Ovary (tissue), 9 donors: Measurements from ENCODE around the gene NEK11. TPM values are rescaled to one million over a fixed set of nuclear protein-coding genes. Genes with fewer than 3 reads are reported as not detected.

Source experiments
- DNase-seq, 5 donors: peaks; one replicate each; pipeline ENCODE4 v3.0.0-alpha.2; 2019 to 2020
- H3K27ac ChIP-seq, 2 donors: fragments of 200-600 bp; one replicate each; pipeline versions ENCODE4 v1.5.1 to v1.8.0; 2019 to 2022
- H3K27me3 ChIP-seq: fragments of 200-600 bp; one replicate; pipeline ENCODE4 v1.8.0; 2022
- H3K36me3 ChIP-seq: fragments of 200-600 bp; sonication (generic); one replicate; pipeline ENCODE4 v1.5.1; 2019
- H3K4me1 ChIP-seq: one replicate; pipeline ENCODE4 v1.8.1; 2013; ENCODE audit warnings: mild to moderate bottlenecking, moderate library complexity; ENCODE audit not compliant: insufficient read depth
- H3K4me3 ChIP-seq: fragments of 200-600 bp; sonication (generic); one replicate; pipeline ENCODE4 v1.5.1; 2017
- H3K9me3 ChIP-seq, 2 donors: fragments of 200-600 bp in 1 of 2; sonication (generic) in 1 of 2; one replicate each; pipeline versions ENCODE4 v1.5.1 to v1.8.1; 2013 to 2019; ENCODE audit warnings: mild to moderate bottlenecking in 1 of 2, moderate library complexity in 1 of 2
- EP300 ChIP-seq: sonication (generic); formaldehyde crosslinking; IDR thresholded peaks from one replicate; pipeline ENCODE4 v1.6.1; 2017; ENCODE audit warnings: antibody characterized with exemption
- POLR2A ChIP-seq: fragments of 450-650 bp; IDR thresholded peaks from one replicate; pipeline ENCODE4 v1.6.1; 2017; ENCODE audit warnings: antibody characterized with exemption, mild to moderate bottlenecking, moderate library complexity
- WGBS, 3 donors: extraction: QIAGEN DNeasy Blood & Tissue Kit in 1 of 3; methylation state at CpG; one replicate each; pipeline versions ENCODE4 v1.1.5 to v1.1.7; 2013 to 2017; 5-methylcytosine and 5-hydroxymethylcytosine counted together
- intact Hi-C, 4 donors: fragments of 100-400 bp; cut with DNase I; formaldehyde crosslinking; loops; one replicate each; pipeline versions ENCODE4 v1.11.0 to v1.15.1; 2022 to 2023
- polyA plus RNA-seq, 2 donors: library from polyadenylated mRNA; stranded (reverse); fragments of 200-250 nt in 1 of 2; fragments of 350-450 nt in 1 of 2; fragmentation: Illumina TruSeq in 1 of 2; extraction: RNeasy Lipid Tissue Mini Kit (QIAGEN cat#74804) in 1 of 2; gene quantifications; one replicate each; pipeline ENCODE4 v1.2.3, GENCODE V29; 2013 to 2014
- total RNA-seq, 7 donors: library from RNA; depleted of rRNA in 2 of 7; stranded (reverse); fragments of >200 nt in 2 of 7; fragmentation: NEBNext Ultra II Directional in 3 of 7; extraction: Animal tissue kit (Norgen Biotek cat#: 25700) in 3 of 7; gene quantifications; one replicate each; pipeline versions ENCODE4 v1.1.0 to v1.2.4, GENCODE V29; 2016 to 2023
- TF ChIP-seq, protein P1 (sequence below), 3 donors: fragments of 450-650 bp in 2 of 3; fragments of 200-600 bp in 1 of 3; IDR thresholded peaks; one replicate each; pipeline versions ENCODE4 v1.5.1 to v1.8.0; 2016 to 2022; ENCODE audit warnings: antibody characterized with exemption in 3 of 3, mild to moderate bottlenecking in 1 of 3
- donor health status: DM: no; HTN: no; CAD: no; lungs with moderate emphysema.
- donor health status: DM: no; HTN: no; CAD: no.
- donor health status: Bipolar disorder and iron deficiency.
- donor health status: DM: yes; HTN: yes; CAD: no.
- donor health status: DM: no; HTN: no; CAD: no.
- donor health status: DM: yes; HTN: yes; CAD: no.

NEK11 gene
- total and polyA plus RNA-seq, 9 donors: 4.9 to 37.3 (median 10.7) TPM

DNA sequence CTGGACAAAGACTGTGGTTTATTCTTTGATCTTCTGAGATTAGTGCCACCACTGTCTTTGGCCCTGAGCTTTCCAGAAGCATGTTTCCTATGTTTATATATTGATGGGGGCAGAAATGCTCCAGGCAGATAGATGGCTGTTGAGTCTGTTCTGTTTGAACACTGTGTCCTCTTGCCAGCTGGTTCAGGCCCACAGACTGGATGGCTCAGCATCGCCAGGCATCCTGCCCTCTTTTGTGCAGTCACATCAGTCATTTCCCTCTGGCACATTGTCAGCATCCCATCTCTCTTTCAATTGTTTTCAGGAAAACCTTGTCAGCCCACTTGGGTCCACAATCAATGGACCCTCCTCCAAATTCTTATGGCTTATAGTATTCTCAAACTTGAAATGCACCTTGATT lies 141.2 kb downstream of the NEK11 start:
- no peak for DNase-seq
- Histone ChIP-seq H3K27ac (no peak overlapping the region), H3K4me3 (no peak overlapping the region), H3K9me3 (no peaks in the 10 kb centered on the region), H3K4me1 (no peaks in the 10 kb centered on the region), H3K27me3 (no peaks in the 10 kb centered on the region), H3K36me3 (no peaks in the 10 kb centered on the region)
- 90 to 96% (median 92%) methylated on average over 1 of the region's 1 CpG for WGBS, 3 donors
- intact Hi-C loops: no loop called here
- no peak for TF ChIP-seq POLR2A
- no peak for TF ChIP-seq EP300
- TF ChIP-seq, protein P1, sequence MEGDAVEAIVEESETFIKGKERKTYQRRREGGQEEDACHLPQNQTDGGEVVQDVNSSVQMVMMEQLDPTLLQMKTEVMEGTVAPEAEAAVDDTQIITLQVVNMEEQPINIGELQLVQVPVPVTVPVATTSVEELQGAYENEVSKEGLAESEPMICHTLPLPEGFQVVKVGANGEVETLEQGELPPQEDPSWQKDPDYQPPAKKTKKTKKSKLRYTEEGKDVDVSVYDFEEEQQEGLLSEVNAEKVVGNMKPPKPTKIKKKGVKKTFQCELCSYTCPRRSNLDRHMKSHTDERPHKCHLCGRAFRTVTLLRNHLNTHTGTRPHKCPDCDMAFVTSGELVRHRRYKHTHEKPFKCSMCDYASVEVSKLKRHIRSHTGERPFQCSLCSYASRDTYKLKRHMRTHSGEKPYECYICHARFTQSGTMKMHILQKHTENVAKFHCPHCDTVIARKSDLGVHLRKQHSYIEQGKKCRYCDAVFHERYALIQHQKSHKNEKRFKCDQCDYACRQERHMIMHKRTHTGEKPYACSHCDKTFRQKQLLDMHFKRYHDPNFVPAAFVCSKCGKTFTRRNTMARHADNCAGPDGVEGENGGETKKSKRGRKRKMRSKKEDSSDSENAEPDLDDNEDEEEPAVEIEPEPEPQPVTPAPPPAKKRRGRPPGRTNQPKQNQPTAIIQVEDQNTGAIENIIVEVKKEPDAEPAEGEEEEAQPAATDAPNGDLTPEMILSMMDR (IDR thresholded peaks at IDR 0.05): no peak

DNA sequence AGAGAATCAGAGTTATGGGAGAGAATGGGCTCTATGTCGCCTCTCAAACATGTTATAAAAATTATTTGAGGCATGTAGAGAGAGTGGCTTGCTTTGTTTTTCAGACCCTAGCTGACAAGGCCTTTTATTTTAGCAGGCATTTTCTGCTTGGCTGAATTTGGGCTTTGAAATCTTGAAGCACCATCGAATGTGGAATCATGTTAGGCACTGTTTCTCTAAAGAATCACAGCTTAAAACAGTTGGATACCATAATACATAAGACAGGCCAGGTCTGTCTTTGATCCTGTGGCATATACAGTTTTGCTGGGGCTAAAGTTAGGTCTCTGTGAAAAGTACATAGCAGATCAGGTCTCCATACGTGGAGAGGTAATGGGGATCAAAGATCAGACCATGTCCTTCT lies 142.7 kb downstream of the NEK11 start:
- intact Hi-C loops: no loop called here
- no peak for DNase-seq
- Histone ChIP-seq H3K27me3 (no peaks in the 10 kb centered on the region), H3K27ac (no peak overlapping the region), H3K4me1 (no peaks in the 10 kb centered on the region), H3K9me3 (no peaks in the 10 kb centered on the region), H3K36me3 (no peaks in the 10 kb centered on the region), H3K4me3 (no peak overlapping the region)
- TF ChIP-seq POLR2A (no peak), EP300 (no peak)
- TF ChIP-seq, protein P1 (IDR thresholded peaks at IDR 0.05): no peak
- 88 to 94% (median 93%) methylated on average over 3 of the region's 3 CpGs for WGBS, 3 donors

DNA sequence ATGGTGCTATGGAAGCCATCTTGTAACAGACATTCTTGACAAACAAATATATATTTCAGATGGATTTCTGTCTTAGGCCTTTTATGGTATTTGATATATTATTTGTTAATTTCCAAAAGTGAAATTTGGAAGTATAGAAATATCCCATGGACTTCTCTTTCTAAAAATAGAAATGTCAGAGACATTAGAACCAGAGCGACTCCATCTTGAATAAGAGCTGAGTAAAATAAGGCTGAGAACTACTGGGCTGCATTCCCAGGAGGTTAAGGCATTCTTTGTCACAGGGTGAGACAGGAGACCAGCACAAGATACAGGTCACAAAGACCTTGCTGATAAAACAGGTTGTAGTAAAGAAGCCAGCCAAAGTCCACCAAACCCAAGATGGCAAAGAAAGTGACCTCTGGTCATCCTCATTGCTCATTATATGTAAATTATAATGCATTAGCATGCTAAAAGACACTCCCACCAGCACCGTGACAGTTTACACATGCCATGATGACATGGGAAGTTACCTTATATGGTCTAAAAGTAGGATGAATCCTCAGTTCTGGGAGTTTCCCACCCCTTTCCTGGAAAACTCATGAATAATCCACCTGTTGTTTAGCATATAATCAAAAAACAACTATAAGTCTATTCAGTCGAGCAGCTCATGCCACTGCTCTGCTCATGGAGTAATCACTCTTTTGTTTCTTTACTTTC lies 146.0 kb downstream of the NEK11 start:
- 76 to 81% (median 80%) methylated on average over 3 of the region's 3 CpGs for WGBS, 3 donors
- no peak overlapping the region for H3K27ac ChIP-seq
- TF ChIP-seq, protein P1 (IDR thresholded peaks at IDR 0.05): no peak
- TF ChIP-seq EP300: no peak
- no peak for TF ChIP-seq POLR2A
- H3K4me3 ChIP-seq: no peak overlapping the region
- no peak for DNase-seq
- no peaks in the 10 kb centered on the region for H3K4me1 ChIP-seq
- no peaks in the 10 kb centered on the region for H3K36me3 ChIP-seq
- no peaks in the 10 kb centered on the region for H3K9me3 ChIP-seq
- intact Hi-C loops: no loop called here
- H3K27me3 ChIP-seq: no peaks in the 10 kb centered on the region

DNA sequence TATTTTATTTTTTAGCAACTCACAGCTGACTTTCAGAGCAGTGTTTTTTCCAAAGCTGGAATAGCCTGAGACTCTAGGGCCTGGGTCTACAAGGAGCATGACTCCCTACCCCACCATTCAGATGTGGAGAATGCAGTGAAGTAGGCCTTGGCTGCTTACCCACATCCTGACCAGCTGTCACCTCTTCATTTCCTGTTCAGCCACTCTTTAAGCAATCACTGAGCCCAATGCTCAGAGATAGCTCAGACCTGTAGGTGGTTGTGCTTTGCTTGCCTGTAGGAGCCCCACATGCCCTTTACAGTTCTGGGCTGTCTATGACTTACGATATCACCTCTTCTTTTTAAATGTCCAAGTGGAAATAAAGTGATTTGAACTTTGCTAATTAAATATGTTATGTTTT lies 148.1 kb downstream of the NEK11 start:
- no peak for TF ChIP-seq EP300
- TF ChIP-seq, protein P1 (IDR thresholded peaks at IDR 0.05): no peak
- TF ChIP-seq POLR2A: no peak
- H3K4me1 ChIP-seq: no peaks in the 10 kb centered on the region
- DNase-seq: no peak
- H3K27me3 ChIP-seq: no peaks in the 10 kb centered on the region
- no peaks in the 10 kb centered on the region for H3K36me3 ChIP-seq
- no peak overlapping the region for H3K4me3 ChIP-seq
- H3K9me3 ChIP-seq: no peaks in the 10 kb centered on the region
- H3K27ac ChIP-seq: no peak overlapping the region
- intact Hi-C loops: no loop called here
- WGBS, 3 donors: 48 to 97% (median 97%) methylated on average over 1 of the region's 1 CpG
